ENCODE measurements around the gene NCLN.

GRCh38 chr19:3137119-3137518, 48.6 kb upstream of the NCLN start:
- no peak for TF ChIP-seq CTCF (conservative IDR thresholded peaks at IDR 0.05 in 1 of 2, IDR thresholded peaks at IDR 0.05 in 1 of 2; ENCODE audit: low read depth in 1 of 2, low read length in 2 of 2)
- no peak for TF ChIP-seq EZH2 (IDR thresholded peaks at IDR 0.05; ENCODE audit: low read length, missing control alignments)
